CD4-positive, alpha-beta T cell treated with Interleukin-21 for 1 hour (primary cell): ENCODE results near the gene TUG1.

Experiments used
- DNase-seq: peaks from one replicate; pipeline ENCODE4 v3.0.0-alpha.2; 2020

The TUG1 gene

DNA sequence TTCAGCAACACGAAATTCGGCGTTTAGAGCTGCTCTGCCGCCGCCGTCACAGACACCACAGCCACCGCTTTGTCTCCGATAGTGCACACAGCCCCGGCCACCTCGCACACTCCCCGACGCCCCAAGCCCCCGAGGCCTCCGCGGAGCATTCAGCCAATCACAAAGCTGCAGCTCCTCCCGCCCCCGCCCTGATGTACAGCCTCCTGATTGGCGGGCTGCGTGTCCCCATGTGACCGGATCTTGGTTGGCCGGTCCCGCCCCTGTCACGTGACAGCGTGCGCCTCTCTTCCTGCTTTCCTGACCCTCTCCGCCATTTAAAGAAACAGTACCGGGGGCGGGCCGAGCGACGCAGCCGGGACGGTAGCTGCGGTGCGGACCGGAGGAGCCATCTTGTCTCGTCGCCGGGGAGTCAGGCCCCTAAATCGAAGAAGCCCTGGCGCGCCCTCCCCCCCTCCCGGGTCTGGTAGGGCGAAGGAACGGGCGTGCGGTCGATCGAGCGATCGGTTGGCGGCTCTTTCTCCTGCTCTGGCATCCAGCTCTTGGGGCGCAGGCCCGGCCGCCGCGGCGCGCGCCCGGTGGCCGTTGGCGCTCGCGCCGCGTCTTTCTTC lies at the start of gene TUG1:
Gene TUG1 (plus strand): TSS at position 342 of the 608 bp plus-strand sequence.
- peak; percentile 98 for DNase-seq

DNA sequence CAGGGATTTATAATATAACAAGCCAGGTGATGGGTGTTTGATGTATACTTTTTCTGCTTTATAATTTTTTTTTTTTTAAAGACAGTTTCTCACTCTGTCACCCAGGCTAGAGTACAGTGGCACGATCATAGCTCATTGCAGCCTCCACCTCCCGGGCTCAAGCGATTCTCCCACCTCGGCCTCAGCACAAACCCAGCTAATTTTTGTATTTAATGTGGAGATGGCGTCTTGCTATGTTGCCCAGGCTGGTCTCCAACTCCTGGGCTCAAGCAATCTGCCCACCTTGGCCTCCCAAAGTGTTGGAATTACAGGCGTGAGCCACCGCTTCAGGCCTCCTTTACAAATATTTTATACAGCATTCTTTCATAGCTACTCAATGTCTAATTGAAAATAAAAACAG lies 49.1 kb upstream of the TUG1 start:
- DNase-seq = no peak

DNA sequence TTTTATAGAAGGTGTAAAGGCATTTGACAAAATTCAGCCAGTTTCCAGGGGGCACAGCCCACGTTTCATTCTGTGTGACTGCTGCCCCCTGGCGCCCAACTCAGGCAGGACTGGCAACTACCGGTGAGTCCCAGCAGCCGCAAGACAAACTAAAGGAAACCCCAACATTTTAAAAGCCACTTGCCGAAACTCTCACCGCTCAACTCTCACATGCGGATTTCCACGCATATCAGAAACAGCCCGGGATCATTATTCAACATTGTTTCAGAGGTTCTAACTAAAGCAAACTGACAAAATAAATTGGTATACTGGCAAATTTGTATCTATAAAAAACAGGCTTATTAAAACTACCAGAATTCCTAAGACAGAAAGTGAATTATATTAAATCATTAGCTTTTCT lies 48.7 kb upstream of the TUG1 start:
- peak; percentile 84 for DNase-seq

DNA sequence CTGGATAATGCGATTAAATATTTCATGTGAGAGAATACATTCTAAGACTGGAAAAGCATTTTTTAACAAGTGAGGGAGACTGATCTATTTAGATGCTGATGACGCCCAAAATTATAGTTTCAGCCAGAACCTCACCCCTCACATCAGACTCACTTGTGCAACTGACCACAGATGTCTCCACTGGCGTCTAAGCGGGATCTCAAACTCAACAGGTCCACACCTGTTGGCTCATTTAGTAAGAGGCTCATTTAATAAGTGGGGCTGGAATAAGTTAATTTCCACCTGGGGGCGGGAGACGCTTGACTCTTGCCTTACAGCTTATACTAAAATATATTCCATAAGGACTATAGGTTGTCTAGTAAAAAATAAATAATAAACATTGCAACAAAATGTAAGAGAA lies 48.0 kb upstream of the TUG1 start:
- DNase-seq = no peak

DNA sequence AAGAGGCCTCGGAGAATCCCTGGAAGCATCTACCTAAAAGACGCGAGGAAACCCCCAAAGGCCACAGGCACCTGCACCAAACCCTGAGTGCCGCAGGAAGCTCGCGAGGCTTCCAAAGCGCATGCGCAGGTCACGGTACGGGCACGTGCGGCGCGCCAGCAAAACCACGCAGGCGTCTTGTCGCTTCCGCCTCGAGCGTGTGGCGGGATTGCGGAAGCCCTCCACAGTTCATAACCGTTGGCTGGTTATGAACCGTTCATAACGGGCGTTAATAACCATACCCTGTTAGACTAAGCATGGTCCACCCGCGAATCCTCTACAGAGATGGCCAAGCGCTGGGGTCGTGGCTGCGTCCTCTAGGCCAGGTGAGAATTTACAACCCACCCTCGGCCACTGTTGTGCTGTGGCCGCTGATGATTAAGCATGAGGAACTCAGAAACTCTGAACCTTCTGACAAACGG lies 46.9 kb upstream of the TUG1 start:
- DNase-seq = peak; percentile 88

DNA sequence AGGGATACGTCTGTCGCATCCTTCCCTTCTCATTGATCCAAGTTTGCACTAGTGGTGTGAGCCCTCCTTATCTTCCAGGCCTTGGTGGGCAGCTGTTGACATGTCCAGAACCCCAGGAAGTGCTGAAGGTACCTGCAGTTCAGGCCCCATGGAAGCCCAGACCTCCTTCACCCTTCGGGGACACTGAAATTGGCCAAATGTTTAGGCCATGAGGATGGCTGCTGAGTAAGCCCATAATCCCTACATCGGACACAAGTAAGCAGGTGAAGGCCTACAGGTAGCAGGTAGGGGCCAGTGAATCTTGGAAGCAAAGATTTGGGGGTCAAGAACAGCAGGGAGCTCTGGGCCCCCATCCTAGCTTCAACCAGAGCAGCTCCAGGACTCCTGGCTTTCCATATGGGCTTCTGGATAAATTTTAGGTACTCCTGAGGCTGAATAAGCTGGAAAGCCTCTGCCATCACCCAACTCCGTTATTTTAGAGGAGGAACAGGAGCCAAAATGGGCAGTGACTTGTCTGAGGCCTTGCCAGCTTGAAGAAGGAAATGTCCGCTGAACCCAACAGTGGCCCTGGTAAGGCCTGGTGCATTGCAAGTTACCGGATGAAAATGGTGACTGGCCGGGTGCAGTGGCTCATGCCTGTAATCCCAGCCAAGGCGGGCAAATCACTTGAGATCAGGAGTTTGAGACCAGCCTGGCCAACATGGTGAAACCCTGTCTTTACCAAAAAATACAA lies 45.7 kb upstream of the TUG1 start:
- no peak for DNase-seq

DNA sequence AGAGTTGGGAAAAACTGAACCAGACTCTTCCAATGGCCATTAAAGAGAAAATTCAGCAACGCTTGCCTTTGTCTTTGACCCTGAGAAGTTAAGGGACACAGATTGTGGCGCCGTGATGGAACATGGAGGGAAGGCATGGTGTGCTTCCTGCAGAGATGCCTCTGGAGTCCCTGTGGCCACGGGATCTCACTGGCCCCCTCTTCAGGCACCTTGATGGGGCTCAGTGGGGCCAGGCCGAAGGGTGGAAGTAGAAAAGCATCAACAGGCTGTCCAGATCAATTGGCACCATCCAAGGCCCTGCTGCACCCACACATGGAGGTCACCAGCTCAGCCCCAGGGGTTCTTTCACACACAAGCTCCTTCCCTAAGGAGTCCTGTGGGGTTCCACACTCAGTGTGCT lies 43.4 kb upstream of the TUG1 start:
- DNase-seq = no peak

DNA sequence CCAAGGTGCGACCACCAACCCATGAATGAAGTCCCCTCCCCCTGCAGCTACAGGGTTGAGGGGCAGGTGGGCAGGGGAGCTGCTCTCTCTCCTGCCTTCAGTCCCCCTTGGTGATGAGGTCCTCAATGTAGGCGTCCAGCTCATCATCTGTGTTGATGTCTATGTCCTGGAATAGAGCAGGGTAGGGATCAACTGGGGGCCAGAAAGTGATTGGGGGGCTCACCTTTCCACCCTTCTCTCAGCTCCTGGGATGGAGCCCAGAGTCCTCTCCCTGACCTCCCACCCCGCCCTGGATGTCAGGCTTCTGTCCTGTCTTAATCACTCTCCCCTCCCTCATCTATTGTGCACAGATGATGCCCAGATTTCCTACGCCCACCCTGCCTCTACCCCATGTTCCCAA lies 42.4 kb upstream of the TUG1 start:
- DNase-seq = no peak

DNA sequence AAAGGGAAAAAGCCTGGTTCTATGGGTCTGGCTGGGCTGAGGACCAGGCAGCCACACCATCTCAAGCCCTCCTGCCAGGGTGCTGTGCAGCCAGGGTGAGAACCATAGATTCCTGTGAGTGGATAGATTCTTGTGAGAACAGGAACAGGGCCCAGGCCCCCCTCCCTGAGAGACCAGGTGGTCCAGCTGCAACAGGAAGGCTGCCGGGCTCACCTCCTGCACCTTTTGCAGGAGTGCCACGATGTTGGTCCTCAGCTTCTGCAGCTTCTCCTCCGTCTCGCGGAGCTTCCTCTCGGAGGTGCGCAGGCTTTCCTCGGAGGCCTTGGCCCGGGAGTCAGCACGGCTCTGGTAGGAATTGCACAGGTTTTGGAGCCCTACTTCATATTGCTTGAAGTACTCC lies 41.3 kb upstream of the TUG1 start:
- DNase-seq = no peak

DNA sequence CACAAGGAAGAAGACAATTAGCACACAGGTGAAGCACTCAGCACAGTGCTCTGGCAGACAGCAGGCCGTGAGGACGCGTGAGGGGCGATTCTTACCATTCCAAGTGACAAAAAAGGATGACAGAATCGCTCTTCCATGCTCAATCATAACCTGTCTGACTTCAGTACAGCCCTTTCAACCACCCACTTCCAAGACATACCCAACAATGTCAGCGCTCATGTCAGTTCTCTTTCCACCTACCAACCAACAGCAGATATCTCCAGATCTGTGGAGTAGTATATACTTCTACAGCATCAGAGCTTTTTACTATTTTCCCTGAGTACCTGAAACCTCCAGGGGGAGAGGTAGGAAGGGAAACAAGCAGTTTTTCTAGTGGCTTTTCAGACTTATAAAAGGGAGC lies 40.7 kb upstream of the TUG1 start:
- DNase-seq = no peak

DNA sequence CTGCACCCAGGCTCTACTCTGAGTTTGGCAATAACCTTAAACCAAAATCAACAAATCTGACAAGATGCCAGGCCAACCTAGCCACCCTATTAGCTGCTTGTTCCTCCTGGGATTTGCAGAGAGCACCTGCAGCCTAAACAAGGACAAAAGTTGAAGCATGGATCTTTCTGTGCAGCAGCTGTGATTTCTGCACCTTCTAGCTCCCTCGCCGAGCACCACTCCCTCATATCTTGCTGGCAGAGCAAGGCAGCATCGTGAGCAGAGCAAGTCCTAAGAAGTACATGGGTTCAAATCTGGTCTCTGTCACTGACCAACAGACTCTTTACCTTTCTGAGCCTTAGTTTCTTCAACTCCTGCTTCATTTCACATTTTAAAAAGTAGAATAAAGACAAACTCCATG lies 38.8 kb upstream of the TUG1 start:
- DNase-seq = no peak

DNA sequence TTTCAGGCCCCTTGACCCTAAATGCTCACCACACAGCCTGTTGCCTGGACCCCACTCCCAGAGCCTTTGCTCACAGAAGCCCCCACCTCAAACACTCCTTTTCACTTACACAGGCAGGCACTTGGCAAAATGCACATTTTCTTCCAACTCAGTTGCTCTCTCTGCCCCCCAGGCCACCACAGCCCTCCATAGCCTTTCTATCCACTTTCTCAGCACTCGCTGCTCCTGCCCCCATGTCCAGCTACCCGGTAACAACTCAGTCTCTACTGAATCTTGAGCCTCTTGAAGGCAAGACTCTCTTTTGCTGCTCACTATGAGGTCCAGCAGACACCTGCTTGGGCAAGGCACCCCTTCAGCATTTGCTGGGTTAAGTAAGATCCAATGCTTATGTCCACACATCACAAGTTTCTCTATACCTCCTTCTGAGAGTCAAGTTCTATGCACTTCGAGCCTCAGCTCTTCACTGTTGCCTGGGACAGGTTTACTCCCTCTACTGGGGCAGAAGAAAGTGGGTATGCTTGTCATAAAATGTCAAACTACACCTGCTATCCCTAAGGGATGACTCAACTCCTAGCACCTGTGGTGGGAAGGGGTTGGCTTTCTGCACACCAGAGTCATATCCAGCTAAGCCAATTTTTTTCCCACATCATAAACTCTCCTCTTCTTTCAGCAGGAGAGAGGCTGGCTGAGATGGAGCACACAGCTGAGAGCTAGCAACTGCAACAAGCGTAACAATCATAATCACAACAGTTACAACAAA lies 37.3 kb upstream of the TUG1 start:
- DNase-seq = no peak

DNA sequence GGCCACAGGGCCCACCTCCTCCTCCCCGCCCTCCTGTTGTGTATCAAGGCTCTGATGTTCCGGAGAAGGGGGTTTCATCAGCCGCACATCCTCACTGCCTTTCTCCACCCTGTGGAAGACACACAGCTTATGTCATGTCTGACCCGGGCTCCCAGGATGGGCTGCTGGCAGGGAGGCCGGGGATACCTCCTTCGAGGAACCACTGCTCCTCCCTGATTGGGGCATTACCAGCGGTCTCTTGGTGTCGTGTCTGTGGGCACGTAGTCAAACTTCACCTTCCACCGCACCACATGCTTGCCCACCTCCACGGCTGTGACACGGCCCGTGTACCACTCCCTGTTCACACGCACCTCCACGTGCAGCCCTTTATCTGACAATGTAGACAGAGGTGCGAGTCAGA lies 36.4 kb upstream of the TUG1 start:
- DNase-seq = no peak

DNA sequence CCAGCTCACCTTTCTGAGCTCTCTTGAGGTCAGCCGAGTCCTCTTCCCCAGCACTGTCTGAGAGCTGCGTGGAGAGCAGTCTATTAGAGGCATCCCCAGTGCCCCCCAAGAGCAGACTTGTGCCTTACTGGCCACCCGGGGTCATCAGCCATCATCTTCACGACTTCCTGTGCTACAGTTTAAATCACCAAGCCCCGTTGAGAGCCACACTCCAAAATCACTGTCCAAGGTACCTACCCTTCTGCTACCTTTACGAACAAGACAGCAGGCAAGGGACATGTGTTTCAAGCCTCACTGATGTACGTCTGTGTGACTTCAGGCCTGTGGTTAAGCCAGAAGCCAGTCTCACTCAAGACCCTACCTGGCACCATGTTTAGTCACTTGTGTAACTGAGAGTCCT lies 35.6 kb upstream of the TUG1 start:
- no peak for DNase-seq

DNA sequence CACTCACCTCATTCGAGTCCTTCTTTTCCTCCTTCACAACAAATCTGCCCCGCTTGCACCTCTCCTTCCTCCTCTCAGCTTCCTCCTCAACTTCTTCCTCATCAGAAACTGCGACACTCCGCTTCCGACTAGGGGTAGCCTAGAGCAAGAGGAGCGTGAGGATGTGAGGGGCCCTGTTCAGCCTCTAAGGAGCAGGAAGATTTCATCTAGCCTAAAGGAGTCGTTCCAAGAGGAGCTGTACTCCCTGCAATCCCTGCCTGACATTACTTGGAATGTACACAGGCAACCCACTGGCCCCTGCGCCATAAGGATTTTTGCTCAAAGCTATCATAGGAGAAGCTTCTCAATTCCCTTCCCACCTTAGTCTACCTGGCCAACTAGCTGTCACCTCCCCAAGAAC lies 35.0 kb upstream of the TUG1 start:
- no peak for DNase-seq

DNA sequence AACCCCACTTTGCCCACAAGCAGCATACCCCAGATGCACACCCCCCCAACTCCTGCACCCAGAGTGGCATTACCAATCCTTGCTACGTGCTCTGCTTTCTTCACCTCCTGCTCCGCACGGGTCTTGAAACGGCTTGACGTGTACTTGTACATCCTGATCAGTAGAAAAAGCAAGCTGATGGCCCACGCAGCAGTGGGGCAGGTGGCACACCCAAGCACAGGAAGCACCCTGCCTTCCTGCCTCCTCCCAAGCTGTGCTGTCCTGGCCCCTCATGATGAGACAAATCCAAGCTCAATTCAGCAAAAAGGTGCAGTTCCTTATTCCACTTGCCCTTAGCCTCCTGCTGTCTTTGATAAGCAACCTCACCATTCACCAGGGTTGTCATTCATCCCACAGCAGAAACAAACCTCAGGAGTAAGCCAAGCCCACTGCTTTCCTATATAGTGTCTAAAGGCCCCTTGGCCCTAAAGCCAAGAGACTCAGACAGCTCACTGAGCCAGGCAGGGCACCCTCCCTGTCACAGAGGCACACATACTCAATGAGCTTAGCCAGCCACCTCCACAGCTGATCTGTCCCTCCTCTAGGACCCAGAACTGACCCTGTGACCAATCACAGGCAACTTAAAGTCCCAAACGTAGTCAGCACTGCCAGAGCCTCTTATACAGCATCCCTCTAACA lies 28.2 kb upstream of the TUG1 start:
- DNase-seq = peak; percentile 48

DNA sequence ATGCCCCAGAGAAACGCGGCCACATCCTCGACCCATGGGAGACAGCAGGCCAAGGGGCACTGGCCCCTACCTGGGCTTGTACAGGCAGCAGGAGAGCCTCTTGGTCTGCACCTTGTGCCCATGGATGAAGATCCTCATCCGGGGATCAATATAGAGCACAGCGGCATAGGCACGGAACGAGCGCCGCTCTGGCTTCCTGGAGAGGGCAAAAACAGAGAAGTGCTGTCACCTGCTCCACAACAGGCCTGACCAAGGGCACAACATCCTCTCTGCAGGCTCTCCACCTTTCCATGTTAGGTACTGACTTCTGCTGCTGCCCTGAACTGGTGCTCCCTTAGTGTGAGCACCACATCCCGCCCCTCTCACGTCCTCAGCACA lies 27.7 kb upstream of the TUG1 start:
- DNase-seq = no peak

DNA sequence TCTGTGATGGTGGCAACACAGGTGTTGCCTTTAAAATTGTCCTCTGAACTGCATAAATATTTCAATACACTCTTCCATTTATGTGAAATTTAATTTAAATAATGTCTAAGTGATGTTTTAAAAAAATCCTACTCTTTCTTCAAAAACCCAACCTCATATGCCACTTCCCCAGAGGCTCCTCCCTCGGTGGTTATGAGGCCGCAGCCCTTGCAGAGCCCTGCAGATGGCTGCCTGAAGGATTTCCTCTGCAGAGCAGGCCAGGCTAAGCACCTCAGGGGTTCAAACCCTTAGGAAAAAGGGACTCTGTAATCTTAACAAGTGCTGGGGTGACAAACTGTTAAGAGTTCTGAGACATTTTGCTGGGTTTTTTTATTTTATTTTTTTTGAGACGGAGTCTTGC lies 25.7 kb upstream of the TUG1 start:
- peak; percentile 66 for DNase-seq

DNA sequence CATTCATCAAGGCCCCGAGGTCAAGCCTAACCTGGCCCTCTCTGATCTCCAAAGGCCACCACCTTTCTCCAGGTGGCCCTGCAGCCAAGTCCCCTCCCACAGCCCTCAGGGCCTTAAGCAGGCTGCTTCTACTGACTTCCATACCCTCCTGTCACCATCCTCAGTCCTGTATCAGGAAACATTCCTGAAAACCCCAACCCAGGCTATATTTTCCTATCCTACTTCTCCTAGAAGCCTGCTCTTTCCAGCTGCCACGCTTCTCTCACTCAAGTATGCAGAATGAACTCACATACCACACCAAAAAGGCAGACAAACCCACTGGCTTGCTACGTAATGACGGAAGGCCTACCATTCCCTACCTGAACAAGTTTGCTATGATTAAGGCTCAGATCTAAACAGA lies 24.1 kb upstream of the TUG1 start:
- DNase-seq = no peak

DNA sequence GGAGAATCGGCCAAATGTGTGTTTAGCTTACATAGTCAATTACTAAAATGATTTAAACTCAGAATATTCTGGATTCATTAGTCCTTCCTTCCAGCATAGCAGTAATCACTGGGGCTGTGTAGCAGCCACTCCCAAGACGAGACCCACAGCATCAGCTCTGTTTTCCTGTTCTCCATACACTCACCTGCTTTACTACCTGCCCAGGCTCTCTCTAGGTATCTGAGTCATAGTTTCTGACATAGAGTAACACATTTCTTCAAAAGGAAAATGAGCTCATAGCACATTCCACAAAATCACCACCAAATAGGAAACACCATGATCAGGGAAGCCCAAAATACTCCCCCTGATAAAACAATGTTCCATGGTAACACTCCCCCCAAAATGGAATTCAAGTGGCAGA lies 23.4 kb upstream of the TUG1 start:
- no peak for DNase-seq

DNA sequence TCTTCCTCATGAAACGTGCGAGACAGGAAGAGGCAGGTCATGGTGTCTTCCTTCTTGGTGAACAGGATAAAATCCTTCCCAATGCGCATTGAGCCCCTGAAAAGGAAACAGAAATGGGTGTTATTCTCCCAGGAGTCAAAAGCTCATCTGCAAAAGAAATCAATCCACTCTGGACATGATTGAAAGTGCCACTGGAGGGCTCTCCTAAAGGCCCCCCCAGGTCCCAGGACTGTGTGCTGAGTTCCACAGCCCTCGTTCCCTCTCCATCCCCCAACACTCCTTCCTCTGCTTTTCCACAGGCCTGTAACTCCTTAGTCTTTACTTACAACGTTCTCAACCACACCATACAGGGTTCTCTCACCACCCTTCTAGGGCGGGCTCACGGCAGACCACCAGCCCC lies 22.7 kb upstream of the TUG1 start:
- DNase-seq = no peak

DNA sequence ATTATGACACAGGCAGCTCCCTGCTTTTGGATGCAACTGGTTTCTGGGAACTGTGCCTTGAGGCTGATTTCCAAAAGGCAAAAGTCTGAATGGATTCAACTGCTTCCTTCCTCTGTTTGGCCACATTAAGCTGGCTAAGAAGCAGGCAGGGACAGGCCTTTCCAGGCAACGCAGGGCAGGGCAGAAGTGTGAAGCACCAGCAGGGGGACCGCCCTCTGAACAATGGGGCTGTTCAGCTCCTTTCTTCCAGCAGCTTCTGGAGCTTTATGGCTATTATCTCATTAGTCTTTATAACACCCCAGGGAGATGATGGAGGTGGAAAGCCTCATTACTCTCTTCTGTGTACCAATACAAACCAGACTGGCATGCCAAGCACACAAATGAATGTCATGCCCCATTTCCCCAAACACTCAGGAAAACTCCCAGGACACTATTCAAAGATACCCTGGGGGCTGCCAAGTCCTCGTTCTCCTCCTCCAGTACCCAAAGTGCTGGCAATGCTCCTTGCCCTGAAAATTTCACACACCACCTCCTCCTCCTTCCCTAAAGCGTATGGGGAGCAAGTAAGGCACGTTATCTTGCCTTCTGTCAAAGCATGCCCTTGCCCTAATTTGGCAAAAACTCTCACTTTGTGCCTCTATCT lies 21.8 kb upstream of the TUG1 start:
- DNase-seq = no peak

DNA sequence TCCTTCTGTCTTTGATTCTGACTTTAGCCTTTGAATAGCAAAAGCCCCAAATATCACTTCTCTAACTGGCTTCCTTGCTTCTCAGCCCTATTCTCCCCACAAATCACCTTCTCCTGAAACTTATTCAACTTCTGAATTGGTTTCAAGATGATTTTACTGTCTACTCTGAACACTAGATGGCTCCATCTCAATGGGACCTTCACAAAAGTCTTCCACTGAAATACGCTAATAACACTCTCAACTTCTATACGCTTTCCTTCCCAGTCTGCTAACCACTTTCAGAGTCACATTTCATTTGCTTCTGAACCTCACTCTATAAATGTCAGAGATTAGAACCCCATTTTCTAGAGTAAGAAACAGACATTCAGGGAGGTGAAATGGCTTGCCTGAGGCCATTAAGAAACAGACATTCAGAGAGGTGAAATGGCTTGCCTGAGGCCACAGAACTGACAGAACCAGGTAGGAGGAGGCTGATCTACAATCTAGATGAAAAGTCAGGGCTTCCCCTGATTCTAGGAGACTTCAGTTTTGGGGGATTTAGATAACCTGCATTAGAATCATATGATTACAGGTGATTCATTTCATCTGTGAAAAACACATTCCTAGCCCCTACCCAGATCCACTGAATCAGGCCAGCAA lies 21.1 kb upstream of the TUG1 start:
- peak; percentile 51 for DNase-seq
